ENCODE data around the gene ZCRB1.

The ZCRB1 gene

DNA sequence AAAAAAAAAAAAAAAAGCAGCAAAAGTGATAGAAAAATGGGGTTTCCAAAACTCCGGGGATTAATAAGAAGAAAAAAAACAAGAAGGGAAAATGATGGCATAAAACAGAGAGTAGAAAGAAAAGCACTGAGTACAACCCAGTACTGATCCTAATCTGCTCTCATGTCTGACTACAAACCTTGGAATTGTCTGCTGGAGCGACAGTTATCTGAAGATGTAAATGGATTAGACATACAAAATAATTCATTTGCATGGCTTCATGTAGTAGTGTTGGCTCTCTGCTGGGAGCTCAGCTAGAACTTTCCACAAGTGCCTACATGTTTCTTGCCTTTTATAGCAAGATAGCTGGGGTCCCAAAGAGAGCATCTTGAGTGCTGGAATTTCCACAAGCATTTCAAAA, 34.2 kb downstream of the ZCRB1 start:
- DNase-seq (ENCODE audit: low read depth): no peak
- H3K4me3 ChIP-seq (ENCODE audit: control insufficient read depth, low read depth, low read length): no peak overlapping the region
- TF ChIP-seq, protein P1, sequence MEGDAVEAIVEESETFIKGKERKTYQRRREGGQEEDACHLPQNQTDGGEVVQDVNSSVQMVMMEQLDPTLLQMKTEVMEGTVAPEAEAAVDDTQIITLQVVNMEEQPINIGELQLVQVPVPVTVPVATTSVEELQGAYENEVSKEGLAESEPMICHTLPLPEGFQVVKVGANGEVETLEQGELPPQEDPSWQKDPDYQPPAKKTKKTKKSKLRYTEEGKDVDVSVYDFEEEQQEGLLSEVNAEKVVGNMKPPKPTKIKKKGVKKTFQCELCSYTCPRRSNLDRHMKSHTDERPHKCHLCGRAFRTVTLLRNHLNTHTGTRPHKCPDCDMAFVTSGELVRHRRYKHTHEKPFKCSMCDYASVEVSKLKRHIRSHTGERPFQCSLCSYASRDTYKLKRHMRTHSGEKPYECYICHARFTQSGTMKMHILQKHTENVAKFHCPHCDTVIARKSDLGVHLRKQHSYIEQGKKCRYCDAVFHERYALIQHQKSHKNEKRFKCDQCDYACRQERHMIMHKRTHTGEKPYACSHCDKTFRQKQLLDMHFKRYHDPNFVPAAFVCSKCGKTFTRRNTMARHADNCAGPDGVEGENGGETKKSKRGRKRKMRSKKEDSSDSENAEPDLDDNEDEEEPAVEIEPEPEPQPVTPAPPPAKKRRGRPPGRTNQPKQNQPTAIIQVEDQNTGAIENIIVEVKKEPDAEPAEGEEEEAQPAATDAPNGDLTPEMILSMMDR (IDR thresholded peaks at IDR 0.05; ENCODE audit: control insufficient read depth, insufficient read depth, low read depth, low read length, missing control alignments): no peak

DNA sequence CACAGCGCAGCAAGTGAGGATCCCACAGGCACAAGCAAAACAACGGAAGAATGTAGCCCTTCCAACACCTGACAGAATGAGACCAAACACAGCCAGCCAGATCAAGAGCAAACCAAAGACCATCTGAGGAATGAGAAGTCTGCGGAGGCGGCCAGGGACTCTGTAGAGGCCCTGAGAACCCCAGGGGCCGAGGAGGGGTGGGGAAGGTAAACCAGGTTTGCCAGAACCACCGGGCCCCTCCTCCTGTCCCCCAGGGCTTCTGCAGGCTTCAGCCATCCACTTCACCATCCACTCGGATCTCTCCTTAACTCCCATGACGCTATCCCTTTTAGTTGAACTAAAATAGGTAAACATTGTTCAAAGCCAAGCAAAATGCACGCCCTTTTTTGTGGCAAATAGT, 37.4 kb downstream of the ZCRB1 start:
- no peak overlapping the region for H3K4me3 ChIP-seq (ENCODE audit: control insufficient read depth, low read depth, low read length)
- no peak for DNase-seq (ENCODE audit: low read depth)

DNA sequence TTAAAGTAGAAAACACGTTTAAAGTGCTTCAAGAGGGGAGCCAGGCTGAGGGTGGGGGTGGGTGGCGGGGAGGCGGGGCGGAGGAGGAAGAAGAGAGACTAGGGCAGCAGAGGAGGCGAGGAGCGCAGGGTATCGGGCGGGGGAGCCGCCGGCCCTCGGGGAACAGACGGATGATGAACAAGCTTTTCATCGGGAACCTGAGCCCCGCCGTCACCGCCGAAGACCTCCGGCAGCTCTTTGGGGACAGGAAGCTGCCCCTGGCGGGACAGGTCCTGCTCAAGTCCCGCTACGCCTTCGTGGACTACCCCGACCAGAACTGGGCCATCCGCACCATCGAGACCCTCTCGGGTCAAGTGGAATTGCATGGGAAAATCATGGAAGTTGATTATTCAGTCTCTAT, 39.2 kb downstream of the ZCRB1 start:
- DNase-seq (ENCODE audit: low read depth): no peak
- H3K4me3 ChIP-seq (ENCODE audit: control insufficient read depth, low read depth, low read length): no peak overlapping the region
- TF ChIP-seq, protein P1 (IDR thresholded peaks at IDR 0.05; ENCODE audit: control insufficient read depth, insufficient read depth, low read depth, low read length, missing control alignments): no peak

More for the DNA sequence above, 37.4 kb downstream of the ZCRB1 start:
- TF ChIP-seq, protein P1 (IDR thresholded peaks at IDR 0.05; ENCODE audit: control insufficient read depth, insufficient read depth, low read depth, low read length, missing control alignments): no peak

DNA sequence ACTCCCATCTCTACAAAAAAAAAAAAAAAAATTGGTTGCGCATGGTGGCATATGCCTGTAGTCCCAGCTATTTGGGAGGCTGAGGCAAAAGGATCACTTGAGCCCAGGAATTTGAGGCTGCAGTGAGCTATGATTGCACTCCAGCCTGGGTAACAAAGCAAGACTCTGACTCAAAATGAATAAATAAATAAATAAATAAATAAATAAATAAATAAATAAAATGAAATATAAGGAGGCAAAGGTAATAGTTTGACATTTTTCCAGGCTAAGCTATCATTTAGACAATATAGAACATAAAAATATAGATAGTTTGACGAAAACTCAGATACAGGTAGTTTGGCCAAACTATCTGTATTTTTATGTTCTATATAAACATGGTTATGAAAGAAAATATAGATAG, 40.5 kb downstream of the ZCRB1 start:
- TF ChIP-seq, protein P1 (IDR thresholded peaks at IDR 0.05; ENCODE audit: control insufficient read depth, insufficient read depth, low read depth, low read length, missing control alignments): no peak
- H3K4me3 ChIP-seq (ENCODE audit: control insufficient read depth, low read depth, low read length): no peak overlapping the region
- DNase-seq (ENCODE audit: low read depth): no peak

DNA sequence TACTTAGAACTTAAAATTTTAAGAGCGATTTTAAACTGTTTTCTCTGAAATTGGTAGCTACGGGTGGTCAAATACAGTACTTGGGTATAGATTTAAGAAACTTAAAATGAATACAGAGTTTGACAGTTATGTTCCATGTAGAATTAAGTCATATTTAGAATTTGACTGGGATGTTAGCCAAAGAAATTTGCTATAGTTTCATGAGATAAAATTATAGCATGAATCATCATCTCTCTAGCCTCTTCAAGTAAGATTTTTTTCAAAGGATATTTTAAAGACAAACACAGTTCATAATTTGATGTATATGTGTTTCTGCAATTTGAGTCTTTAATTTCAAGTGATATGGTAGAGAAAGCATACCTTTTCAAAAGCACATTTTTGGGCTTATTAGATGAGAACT, 41.0 kb downstream of the ZCRB1 start:
- no peak overlapping the region for H3K4me3 ChIP-seq (ENCODE audit: control insufficient read depth, low read depth, low read length)
- TF ChIP-seq, protein P1 (IDR thresholded peaks at IDR 0.05; ENCODE audit: control insufficient read depth, insufficient read depth, low read depth, low read length, missing control alignments): no peak
- DNase-seq (ENCODE audit: low read depth): no peak

DNA sequence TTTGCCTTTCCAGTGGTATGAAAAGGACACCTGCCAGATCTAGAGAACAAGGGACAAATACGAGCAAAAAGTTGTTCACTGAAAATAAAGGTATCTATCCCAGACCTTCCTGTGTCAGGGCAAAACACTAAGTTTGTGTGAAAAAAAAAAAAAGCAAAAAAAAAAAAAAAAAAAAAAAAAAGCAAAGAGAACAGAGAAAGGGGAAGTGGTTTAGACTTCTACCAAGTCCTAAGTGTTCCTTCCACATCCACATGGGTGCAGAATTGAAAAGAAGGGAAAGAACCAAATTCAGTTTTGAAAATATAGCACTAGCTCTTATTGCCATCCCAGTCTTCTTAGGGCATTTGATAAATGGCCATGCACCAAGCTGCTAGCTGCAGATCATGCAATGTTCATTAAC, 41.7 kb downstream of the ZCRB1 start:
- no peak for DNase-seq (ENCODE audit: low read depth)
- H3K4me3 ChIP-seq (ENCODE audit: control insufficient read depth, low read depth, low read length): no peak overlapping the region
- TF ChIP-seq, protein P1 (IDR thresholded peaks at IDR 0.05; ENCODE audit: control insufficient read depth, insufficient read depth, low read depth, low read length, missing control alignments): no peak

DNA sequence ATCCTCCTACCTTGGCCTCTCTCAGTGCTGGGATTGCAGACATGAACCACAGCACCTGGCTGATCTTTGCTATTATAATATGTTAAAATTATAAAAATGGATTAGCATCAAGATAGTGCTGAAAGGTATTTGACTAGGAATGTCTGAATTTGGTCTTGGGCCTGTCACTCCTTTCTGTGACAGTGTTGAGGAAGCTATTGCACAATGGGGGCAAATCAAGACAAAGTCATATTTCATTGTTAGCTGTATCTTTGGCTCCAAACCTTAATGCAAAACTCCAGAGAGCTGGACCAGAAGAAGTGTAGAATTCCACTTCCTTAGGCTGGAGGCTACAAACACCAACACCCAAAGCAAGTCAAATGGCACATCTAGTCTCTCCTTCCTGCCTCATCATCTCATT, 42.2 kb downstream of the ZCRB1 start:
- no peak overlapping the region for H3K4me3 ChIP-seq (ENCODE audit: control insufficient read depth, low read depth, low read length)
- TF ChIP-seq, protein P1 (IDR thresholded peaks at IDR 0.05; ENCODE audit: control insufficient read depth, insufficient read depth, low read depth, low read length, missing control alignments): no peak
- DNase-seq (ENCODE audit: low read depth): no peak
